Measurements from ENCODE around the gene DGKE. TPM values are rescaled to one million over a fixed set of nuclear protein-coding genes. Genes with fewer than 3 reads are reported as not detected.

Gene DGKE
- 22.5 and 24.2 TPM in 2 replicates for total RNA-seq

- intact Hi-C loops (cut with micrococcal nuclease): loop anchor here (1.0 to 5.0 kb wide), 14 partner anchors 15 to 1683 kb away; partner anchors contain the start of genes AKAP1, COIL, MRPS23 and PCTP
These were observed at the start of gene DGKE, which contains the start of gene C17orf67 for GRCh38 chr17:56833809-56834379. Gene DGKE (plus strand): TSS chr17:56834151. CDS start chr17:56834796, 645 bp downstream. Gene C17orf67 (minus strand): TSS chr17:56833920. CDS start chr17:56815810, 18,110 bp downstream.

- intact Hi-C loops (cut with micrococcal nuclease): no loop called here
These were observed 48.5 kb upstream of the DGKE start for GRCh38 chr17:56785405-56785804.

GRCh38 chr17:56785997-56786680, 47.8 kb upstream of the DGKE start:
- intact Hi-C loops (cut with micrococcal nuclease): no loop called here

- intact Hi-C loops (cut with micrococcal nuclease): no loop called here
These were observed 46.9 kb upstream of the DGKE start for GRCh38 chr17:56786989-56787482.

- intact Hi-C loops (cut with micrococcal nuclease): no loop called here
These were observed 41.7 kb upstream of the DGKE start for GRCh38 chr17:56792267-56792666.

GRCh38 chr17:56793531-56793930, 40.4 kb upstream of the DGKE start:
- intact Hi-C loops (cut with micrococcal nuclease): no loop called here

- intact Hi-C loops (cut with micrococcal nuclease): no loop called here
These were observed 40.0 kb upstream of the DGKE start for GRCh38 chr17:56793957-56794356.

- intact Hi-C loops (cut with micrococcal nuclease): no loop called here
These were observed 38.6 kb upstream of the DGKE start for GRCh38 chr17:56795221-56795865.

- intact Hi-C loops (cut with micrococcal nuclease): no loop called here
These were observed 37.4 kb upstream of the DGKE start for GRCh38 chr17:56796536-56796935.

- intact Hi-C loops (cut with micrococcal nuclease): no loop called here
These were observed 35.0 kb upstream of the DGKE start for GRCh38 chr17:56798916-56799315.

GRCh38 chr17:56801459-56802178, 32.3 kb upstream of the DGKE start:
- intact Hi-C loops (cut with micrococcal nuclease): no loop called here

- intact Hi-C loops (cut with micrococcal nuclease): no loop called here
These were observed 30.9 kb upstream of the DGKE start for GRCh38 chr17:56803071-56803470.

GRCh38 chr17:56804454-56804853, 29.5 kb upstream of the DGKE start:
- intact Hi-C loops (cut with micrococcal nuclease): no loop called here

GRCh38 chr17:56806949-56807348, 27.0 kb upstream of the DGKE start:
- intact Hi-C loops (cut with micrococcal nuclease): no loop called here

- intact Hi-C loops (cut with micrococcal nuclease): no loop called here
These were observed 26.2 kb upstream of the DGKE start for GRCh38 chr17:56807723-56808122.

- intact Hi-C loops (cut with micrococcal nuclease): no loop called here
These were observed 25.4 kb upstream of the DGKE start for GRCh38 chr17:56808503-56808902.

- intact Hi-C loops (cut with micrococcal nuclease): no loop called here
These were observed 24.7 kb upstream of the DGKE start for GRCh38 chr17:56809106-56809819.

- intact Hi-C loops (cut with micrococcal nuclease): no loop called here
These were observed 24.2 kb upstream of the DGKE start for GRCh38 chr17:56809820-56810179.

GRCh38 chr17:56810343-56810742, 23.6 kb upstream of the DGKE start:
- intact Hi-C loops (cut with micrococcal nuclease): no loop called here

GRCh38 chr17:56810891-56811775, 22.8 kb upstream of the DGKE start:
- intact Hi-C loops (cut with micrococcal nuclease): no loop called here
